ENCODE data around the gene ZACN. TPM values are rescaled to one million over a fixed set of nuclear protein-coding genes. Genes with fewer than 3 reads are reported as not detected.

Gene ZACN
- polyA plus RNA-seq, 1 experiment, result 0.05 TPM

DNA sequence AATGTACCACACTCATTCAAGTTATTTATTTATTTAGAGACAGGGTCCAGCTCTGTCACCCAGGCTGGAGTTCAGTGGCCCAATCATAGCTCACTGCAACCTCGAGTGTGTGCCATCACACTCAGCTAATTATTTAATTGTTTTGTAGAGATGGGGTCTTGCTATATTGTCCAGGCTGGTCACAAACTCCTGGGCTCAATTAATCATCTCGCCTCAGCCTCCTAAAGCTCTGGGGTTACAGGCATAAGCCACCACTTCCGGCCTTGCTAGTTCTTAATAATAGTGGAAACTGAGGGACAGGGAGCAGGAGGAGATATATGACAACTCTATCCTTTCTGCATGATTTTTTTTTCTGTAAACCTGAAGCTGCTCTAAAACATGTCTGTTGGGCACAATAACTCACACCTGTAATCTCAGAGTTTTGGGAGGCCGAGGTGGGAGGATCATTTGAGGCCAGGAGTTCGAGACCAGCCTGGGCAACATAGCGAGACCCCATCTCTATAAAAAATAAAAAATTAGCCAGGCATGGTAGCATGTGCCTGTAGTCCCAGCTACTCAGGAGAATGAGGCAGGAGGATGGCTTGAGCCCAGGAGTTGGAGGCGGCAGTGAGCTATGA lies 36.3 kb downstream of the ZACN start:
- Histone ChIP-seq H3K27me3 (ENCODE audit: control insufficient read depth, insufficient read depth, low read length) (no peaks in the 10 kb centered on the region), H3K4me3 (ENCODE audit: low read depth, low read length) (no peak overlapping the region), H3K36me3 (ENCODE audit: control insufficient read depth, insufficient read depth, low read length) (no peaks in the 10 kb centered on the region)
- no peak for TF ChIP-seq CTCF (IDR thresholded peaks at IDR 0.05; ENCODE audit: insufficient read depth, low read depth, low read length)
- DNase-seq (ENCODE audit: low read depth), result no peak
- ChIA-PET POLR2A (no interaction called here), CTCF (interaction anchor here (0.8 to 13.3 kb wide), 3 partner anchors 11 to 283 kb away, joined by 3 to 247 read pairs (median 7); no protein-coding TSS in a partner anchor)

DNA sequence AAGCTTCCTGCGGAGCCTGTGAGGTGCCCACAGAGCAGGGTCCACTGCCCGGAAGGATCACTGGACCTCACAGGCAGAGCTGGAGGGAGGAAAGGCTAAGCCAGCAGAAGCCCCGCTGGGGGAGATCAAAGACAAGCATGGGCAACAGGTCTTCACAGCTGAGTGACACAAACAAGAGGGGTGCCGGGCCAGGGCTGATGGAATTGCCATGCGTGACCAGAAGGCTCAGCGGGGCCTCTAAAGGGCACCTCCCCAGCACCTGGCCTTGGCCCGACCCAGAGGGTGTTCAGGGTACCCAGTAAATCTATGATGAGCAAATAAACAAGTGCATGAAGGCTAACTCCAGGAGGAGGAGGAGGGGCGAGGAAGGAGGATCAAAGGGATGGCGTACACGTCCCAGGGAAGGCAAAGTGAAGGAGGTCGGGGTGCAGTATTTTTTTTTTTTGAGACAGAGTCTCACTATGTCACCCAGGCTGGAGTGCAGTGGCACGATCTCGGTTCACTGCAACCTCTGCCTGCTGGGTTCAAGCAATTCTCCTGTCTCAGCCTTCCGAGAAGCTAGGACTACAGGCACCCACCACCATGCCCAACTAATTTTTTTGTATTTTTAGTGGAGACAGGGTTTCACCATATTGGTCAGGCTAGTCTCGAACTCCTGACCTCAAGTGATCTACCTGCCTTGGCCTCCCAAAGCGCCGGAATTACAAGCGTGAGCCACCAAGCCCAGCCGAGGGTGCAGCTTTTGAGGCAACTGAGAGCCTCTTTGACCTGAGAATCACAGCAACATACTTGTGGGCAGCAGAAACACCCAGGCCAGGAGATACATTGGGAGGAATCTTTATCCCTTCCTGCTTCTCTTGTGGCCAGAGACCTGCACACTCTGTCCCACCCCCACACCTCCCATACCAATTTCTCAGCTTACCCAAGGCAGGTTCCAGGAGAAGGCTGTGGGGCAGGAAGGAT lies 40.7 kb downstream of the ZACN start:
- ChIA-PET POLR2A (no interaction called here), CTCF (interaction anchor here (0.8 to 13.3 kb wide), 11 partner anchors 8 to 182 kb away, joined by 3 to 247 read pairs (median 8); partner anchors contain the start of genes EXOC7 and FOXJ1)
- Histone ChIP-seq H3K36me3 (ENCODE audit: control insufficient read depth, insufficient read depth, low read length) (no peaks in the 10 kb centered on the region), H3K4me3 (ENCODE audit: low read depth, low read length) (no peak overlapping the region), H3K27me3 (ENCODE audit: control insufficient read depth, insufficient read depth, low read length) (no peaks in the 10 kb centered on the region)
- TF ChIP-seq CTCF (IDR thresholded peaks at IDR 0.05; ENCODE audit: insufficient read depth, low read depth, low read length), result no peak
- no peak for DNase-seq (ENCODE audit: low read depth)

DNA sequence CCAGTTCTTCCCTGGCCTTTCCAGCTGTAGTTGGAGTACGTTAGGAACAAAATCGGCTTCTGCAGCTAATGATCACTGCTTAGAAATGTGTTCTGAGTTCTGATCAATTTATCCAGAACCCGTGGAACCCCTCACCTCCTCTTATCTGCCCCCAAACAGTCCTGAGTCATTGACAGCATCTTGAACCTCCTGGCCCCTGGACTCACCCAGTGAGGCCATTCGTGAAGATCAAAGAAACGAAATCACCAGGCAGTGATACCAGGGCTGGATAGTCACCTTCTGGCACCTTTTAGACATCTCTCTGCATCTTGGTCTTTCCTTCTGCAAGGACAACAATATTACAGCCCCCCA lies 41.7 kb downstream of the ZACN start:
- no peak for DNase-seq (ENCODE audit: low read depth)
- H3K4me3 ChIP-seq (ENCODE audit: low read depth, low read length), result no peak overlapping the region
- no peaks in the 10 kb centered on the region for H3K36me3 ChIP-seq (ENCODE audit: control insufficient read depth, insufficient read depth, low read length)
- TF ChIP-seq CTCF (IDR thresholded peaks at IDR 0.05; ENCODE audit: insufficient read depth, low read depth, low read length), result no peak
- H3K27me3 ChIP-seq (ENCODE audit: control insufficient read depth, insufficient read depth, low read length), result no peaks in the 10 kb centered on the region
- ChIA-PET POLR2A (no interaction called here), CTCF (interaction anchor here (0.7 to 13.3 kb wide), 19 partner anchors 9 to 178 kb away, joined by 3 to 247 read pairs (median 5); partner anchors contain the start of genes EXOC7 and FOXJ1)

- CTCF ChIA-PET, result interaction anchor here (0.7 to 13.3 kb wide), 25 partner anchors 10 to 178 kb away, joined by 3 to 247 read pairs (median 5); partner anchors contain the start of genes EXOC7 and FOXJ1
- POLR2A ChIA-PET, result no interaction called here
- no peaks in the 10 kb centered on the region for H3K27me3 ChIP-seq (ENCODE audit: control insufficient read depth, insufficient read depth, low read length)
- no peak for DNase-seq (ENCODE audit: low read depth)
- H3K4me3 ChIP-seq (ENCODE audit: low read depth, low read length), result peak overlapping the region; percentile 18
- TF ChIP-seq CTCF (IDR thresholded peaks at IDR 0.05; ENCODE audit: insufficient read depth, low read depth, low read length), result no peak
- H3K36me3 ChIP-seq (ENCODE audit: control insufficient read depth, insufficient read depth, low read length), result no peaks in the 10 kb centered on the region
Observed at GRCh38 chr17:76121932-76122430, 43.0 kb downstream of the ZACN start.

Data from BJ (cell line).